ENCODE data around the gene CYP4F22. TPM values are rescaled to one million over a fixed set of nuclear protein-coding genes. Genes with fewer than 3 reads are reported as not detected.
A peak's percentile ranks its signal among the peaks of the same experiment; 100 is the strongest.
"Not testable (repeated sequence)": the region's sequence is repeated elsewhere in the genome, so short reads cannot be mapped to it uniquely, and the experiment has no call there.

CYP4F22 gene
- total RNA-seq, 2 donors from 2014 or later: 0.84 to 1.2 TPM

DNA sequence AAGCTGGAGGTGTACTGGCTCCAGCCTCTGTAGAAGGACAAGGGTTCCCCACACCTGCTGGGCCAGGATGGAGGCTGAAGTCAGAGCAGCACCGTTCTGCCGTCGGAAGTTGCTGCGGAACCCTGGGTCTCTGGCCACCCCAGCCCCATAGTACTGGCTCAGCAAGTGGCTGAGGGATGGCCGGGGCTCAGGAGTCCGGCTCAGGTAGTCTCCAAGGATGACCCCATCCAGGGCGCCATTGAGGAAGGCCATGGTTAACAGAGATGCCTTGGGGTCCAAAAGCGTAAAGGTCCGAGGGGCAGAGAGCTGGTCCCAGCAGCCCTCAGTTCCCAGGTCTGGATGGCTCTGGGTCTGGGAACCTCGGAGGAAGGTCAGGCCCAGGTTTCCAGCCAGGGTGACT lies 32.7 kb upstream of the CYP4F22 start:
- H3K4me1 Mint-ChIP-seq (ENCODE audit: low read depth): peaks cover 26% of the 10 kb centered on the region
- H3K36me3 Mint-ChIP-seq (ENCODE audit: insufficient read depth in 2 of 2): no peaks in the 10 kb centered on the region
- no peak overlapping the region for H3K27ac Mint-ChIP-seq
- ATAC-seq (replicated peaks in 1 of 2) (no peak), DNase-seq (no peak)
- no peak overlapping the region for H3K4me3 Mint-ChIP-seq
- H3K27me3 Mint-ChIP-seq (ENCODE audit: low read depth): no peaks in the 10 kb centered on the region
- H3K9me3 Mint-ChIP-seq: no peaks in the 10 kb centered on the region

DNA sequence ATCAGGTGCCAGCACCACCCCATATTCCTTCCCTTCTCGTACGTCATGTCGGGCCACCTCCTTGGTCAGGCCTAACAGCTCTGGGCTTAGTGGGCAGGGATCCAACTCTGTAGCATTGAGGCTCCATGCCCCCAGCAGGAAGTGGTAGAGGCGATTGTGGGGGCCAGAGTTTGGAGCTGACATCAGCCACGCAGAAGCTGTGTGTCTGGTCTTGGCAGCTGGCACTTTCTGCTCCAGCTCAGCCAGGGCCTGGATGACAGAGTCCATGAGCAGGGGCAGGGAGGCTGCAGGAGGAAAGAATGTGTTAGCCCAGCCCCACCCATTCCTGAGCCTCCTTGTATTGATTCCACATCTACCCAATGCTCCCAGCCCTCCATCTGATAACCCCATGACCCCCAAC lies 32.0 kb upstream of the CYP4F22 start:
- Mint-ChIP-seq H3K27ac (no peak overlapping the region), H3K4me3 (no peak overlapping the region), H3K36me3 (ENCODE audit: insufficient read depth in 2 of 2) (no peaks in the 10 kb centered on the region), H3K27me3 (ENCODE audit: low read depth) (no peaks in the 10 kb centered on the region), H3K9me3 (no peaks in the 10 kb centered on the region), H3K4me1 (ENCODE audit: low read depth) (peaks cover 26% of the 10 kb centered on the region)
- ATAC-seq (replicated peaks in 1 of 2) (no peak), DNase-seq (no peak)

DNA sequence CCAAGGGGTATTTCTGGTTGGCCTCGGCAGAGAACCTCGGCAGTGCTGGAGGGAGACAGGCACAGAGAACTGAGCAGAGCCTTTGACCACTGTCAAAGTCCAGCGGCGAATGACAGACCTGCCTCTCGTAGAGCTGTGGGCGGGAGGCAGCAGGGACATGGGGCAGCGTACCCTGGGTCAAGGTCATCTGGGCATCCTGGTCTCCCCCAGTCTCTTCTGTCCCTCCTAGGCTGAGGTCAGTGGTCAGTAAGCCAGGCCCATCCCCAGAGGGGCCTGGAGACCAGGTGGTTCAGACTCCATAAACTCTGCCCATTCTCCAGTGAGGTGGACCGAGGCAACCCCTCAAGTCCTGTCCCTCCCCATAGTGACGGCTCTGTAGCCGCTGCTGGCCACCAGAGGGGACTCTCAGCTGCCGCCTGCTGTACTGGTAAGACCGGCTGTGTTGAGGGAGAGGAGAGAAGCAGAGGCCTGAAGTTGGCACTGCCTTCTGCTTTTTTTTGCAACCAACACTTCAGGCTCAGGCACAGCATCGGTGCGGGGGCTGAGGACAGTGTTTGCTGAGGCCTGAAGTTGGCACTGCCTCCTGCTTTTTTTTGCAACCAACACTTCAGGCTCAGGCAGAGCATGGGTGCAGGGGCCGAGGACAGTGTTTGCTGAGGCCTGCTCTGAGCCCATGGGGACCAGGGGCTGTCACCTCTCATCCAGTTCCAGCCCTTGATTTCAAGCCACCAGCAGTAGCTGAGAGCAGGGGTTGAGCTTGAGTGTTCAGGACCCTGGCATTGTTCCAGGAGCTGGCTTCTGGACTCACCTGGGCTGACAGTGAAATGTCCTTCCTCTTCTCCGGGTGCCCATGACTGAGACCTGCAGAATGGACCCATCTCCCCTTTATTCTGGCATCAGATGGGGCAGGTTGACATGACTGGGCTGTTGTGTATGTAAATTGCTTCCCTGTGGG lies 28.7 kb upstream of the CYP4F22 start, which contains the start of gene PGLYRP2:
Gene PGLYRP2, minus strand, starts transcription at position 111 of the 955 bp plus-strand sequence. CDS start 130 bp downstream, outside the sequence.
- peak in 1 of 2 donors; percentile 50 for ATAC-seq (replicated peaks in 1 of 2)
- Mint-ChIP-seq H3K36me3 (ENCODE audit: insufficient read depth in 2 of 2) (no peaks in the 10 kb centered on the region), H3K9me3 (no peaks in the 10 kb centered on the region), H3K4me1 (ENCODE audit: low read depth) (peaks cover 39% of the 10 kb centered on the region), H3K27me3 (ENCODE audit: low read depth) (no peaks in the 10 kb centered on the region), H3K4me3 (no peak within 1 kb of the TSS), H3K27ac (no peak within 1 kb of the TSS)
- DNase-seq: peak in 1 of 2 donors; percentile 19

DNA sequence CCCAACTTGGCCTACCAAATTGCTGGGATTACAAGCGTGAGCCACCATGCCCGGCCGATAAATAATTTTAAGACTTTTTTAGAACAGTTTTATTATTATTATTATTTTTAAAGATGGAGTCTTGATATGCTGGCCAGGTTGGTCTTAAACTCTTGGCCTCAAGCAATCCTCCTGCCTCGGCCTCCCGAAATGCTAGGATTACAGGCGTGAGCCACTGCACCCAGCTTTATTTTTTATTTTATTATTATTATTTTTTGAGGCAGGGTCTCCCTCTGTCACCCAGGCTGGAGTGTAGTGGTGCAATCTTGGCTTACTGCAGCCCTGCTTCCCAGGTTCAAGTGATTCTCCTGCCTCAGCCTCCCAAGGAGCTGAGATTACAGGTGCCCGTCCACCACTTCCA lies 27.3 kb upstream of the CYP4F22 start:
- not testable (repeated sequence) for H3K27ac Mint-ChIP-seq; H3K4me3 Mint-ChIP-seq; H3K9me3 Mint-ChIP-seq; DNase-seq; H3K27me3 Mint-ChIP-seq (ENCODE audit: low read depth); ATAC-seq (replicated peaks in 1 of 2); H3K36me3 Mint-ChIP-seq (ENCODE audit: insufficient read depth in 2 of 2)
- H3K4me1 Mint-ChIP-seq (ENCODE audit: low read depth): peaks cover 38% of the 10 kb centered on the region

DNA sequence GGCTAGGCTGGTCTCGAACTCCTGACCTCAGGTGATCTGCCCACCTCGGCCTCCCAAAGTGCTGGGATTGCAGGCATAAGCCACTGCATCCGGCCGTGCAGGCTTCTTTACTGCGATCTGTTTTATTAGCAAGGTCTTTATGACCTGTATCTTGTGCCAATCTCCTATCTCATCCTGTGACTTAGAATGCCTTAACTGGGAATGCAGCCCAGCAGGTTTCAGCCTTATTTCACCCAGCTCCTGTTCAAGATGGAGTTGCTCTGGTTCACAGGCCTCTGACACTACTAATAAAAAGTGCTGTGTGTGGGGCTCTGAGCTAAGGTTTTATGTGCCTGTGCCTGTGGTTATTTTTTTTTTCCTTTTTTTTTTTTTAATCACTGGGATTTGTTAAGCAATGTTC lies 22.6 kb upstream of the CYP4F22 start:
- H3K27me3 Mint-ChIP-seq (ENCODE audit: low read depth); ATAC-seq (replicated peaks in 1 of 2); H3K27ac Mint-ChIP-seq; H3K4me3 Mint-ChIP-seq; H3K9me3 Mint-ChIP-seq; H3K36me3 Mint-ChIP-seq (ENCODE audit: insufficient read depth in 2 of 2); DNase-seq: not testable (repeated sequence)
- H3K4me1 Mint-ChIP-seq (ENCODE audit: low read depth): peaks cover 18% of the 10 kb centered on the region

DNA sequence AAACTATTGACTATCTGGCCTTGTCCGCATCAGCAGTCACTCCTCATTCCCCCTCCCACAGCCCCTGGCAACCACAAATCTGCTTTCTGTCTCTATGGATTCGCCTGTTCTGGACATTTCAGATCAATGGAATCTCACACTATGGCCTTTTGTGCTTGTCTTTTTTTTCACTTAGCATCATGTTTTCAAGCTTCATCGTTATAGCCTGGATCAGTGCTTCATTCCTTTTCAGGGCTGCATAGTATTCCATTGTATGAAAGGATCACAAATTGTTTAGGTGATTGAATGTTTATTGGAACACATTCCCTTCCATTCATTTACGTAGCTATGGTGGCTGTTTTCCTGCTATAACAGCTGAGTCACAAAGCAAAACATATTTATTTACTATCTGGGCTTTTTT lies 21.3 kb upstream of the CYP4F22 start:
- Mint-ChIP-seq H3K4me3 (no peak overlapping the region), H3K4me1 (ENCODE audit: low read depth) (peaks cover 18% of the 10 kb centered on the region), H3K27me3 (ENCODE audit: low read depth) (no peaks in the 10 kb centered on the region), H3K36me3 (ENCODE audit: insufficient read depth in 2 of 2) (no peaks in the 10 kb centered on the region), H3K27ac (no peak overlapping the region), H3K9me3 (peaks cover 0 to 3% of the 10 kb centered on the region in 2 donors)
- ATAC-seq (replicated peaks in 1 of 2): no peak
- no peak for DNase-seq

DNA sequence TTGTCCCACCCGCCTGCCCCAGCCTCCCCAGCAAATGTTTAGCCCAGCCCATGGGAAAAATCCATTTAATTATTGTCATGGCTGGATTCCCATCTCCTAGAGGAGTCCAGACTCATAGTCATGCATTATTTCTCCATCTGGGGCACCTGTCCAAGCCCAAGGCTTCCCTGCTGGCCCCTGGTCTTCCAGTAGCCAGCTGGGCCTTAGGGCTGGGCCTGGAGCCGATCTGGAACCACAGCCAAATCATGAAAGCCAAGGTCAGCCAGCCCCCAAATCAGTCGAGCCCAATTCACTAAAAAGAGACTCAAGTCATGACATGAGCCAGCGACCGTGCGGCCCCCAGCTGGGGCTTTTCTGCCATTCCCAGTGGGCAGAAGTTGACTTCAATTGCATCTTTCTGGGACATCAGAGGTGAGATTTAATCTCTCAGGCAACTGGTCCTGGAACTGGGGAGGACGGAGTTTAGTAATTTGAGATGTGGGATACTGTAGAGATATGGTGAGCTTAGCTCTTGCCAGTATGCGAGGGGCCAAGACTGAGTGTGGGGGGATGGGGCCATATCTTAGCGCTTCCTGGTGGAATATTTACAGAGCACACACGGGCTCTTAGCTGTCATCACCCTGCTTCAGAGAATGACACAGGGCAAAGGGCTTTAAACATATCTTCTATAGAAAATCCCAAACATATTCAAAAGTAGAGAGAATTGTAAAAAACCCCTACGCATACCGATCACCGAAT lies 19.7 kb upstream of the CYP4F22 start:
- Mint-ChIP-seq H3K27ac (no peak overlapping the region), H3K4me3 (no peak overlapping the region), H3K9me3 (peaks cover 0 to 3% of the 10 kb centered on the region in 2 donors), H3K27me3 (ENCODE audit: low read depth) (no peaks in the 10 kb centered on the region), H3K36me3 (ENCODE audit: insufficient read depth in 2 of 2) (no peaks in the 10 kb centered on the region), H3K4me1 (ENCODE audit: low read depth) (peaks cover 7% of the 10 kb centered on the region)
- no peak for DNase-seq
- ATAC-seq (replicated peaks in 1 of 2): no peak

DNA sequence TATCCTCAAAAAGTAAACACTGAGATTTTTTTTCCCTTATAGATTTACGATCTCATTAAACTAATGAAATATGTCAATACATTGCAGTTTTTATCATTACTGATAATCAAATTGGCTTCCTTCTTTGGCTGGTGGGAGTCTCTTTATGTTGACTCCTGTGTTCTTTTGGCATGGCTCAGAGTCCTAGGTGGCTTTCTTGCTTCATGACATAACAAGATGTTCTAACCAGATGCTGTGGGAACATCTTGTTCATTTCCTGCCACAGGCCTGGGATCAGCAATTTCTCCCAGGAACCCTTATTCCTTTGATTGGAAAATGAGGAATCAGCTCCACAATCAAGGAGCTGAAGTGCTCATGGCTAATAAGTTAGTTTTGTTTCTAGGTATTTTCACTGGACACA lies 13.2 kb upstream of the CYP4F22 start:
- no peak overlapping the region for H3K4me3 Mint-ChIP-seq
- H3K36me3 Mint-ChIP-seq (ENCODE audit: insufficient read depth in 2 of 2): no peaks in the 10 kb centered on the region
- no peaks in the 10 kb centered on the region for H3K9me3 Mint-ChIP-seq
- peaks cover 20% of the 10 kb centered on the region for H3K4me1 Mint-ChIP-seq (ENCODE audit: low read depth)
- no peak overlapping the region for H3K27ac Mint-ChIP-seq
- ATAC-seq (replicated peaks in 1 of 2) (no peak), DNase-seq (no peak)
- H3K27me3 Mint-ChIP-seq (ENCODE audit: low read depth): no peaks in the 10 kb centered on the region

DNA sequence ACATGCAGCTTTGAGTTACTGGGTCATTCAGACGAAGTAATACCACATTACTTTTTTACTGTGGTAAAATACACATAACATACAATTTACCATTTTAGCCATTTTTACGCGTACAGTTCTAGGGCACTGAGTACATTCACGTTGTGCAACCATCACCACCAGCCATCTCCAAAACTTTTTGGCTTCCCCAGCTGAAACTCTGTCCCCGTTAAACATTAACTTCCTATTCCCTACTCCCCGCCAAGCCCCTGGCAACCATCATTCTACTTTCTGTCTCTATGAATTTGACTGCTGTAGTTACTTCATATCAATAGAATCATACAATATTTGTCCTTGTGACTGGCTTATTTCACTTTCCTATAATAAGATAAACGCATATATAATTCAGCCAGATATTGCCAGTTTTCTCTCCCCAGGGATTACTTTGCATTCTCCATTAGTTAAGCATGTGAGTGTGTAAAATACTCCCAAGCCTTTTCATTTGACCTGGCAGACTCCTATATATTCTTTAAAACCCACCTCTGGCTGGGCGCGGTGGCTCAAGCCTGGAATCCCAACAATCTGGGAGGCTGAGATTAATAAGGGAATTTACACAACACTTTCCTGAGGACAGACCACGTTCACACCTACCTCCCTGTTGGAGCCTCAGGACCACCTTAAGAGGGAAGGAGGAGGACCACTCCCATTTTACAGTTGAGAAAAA lies 10.0 kb upstream of the CYP4F22 start:
- Mint-ChIP-seq H3K4me3 (no peak overlapping the region), H3K27ac (no peak overlapping the region), H3K9me3 (no peaks in the 10 kb centered on the region)

DNA sequence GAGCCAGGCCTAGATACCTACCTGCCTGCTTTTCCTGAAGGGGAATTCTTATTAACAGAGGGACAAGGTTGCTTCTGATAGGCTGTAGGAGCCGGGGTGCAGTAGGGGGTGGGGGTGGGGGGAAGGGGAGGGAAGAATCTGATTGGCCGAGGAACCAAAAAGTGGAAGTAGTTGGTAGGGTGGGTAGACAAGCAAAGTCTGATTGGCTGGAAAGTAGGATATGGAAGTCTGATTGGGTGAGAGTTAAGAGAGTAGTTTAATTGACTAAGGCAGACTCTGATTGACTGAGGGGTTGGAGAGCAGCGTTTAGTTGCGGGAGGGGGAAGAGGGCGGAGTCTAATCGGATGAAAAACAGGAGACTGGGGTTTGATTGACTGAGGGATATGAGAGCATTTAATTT lies 9.4 kb upstream of the CYP4F22 start:
- Mint-ChIP-seq H3K4me3 (no peak overlapping the region), H3K27me3 (ENCODE audit: low read depth) (no peaks in the 10 kb centered on the region), H3K4me1 (ENCODE audit: low read depth) (peaks cover 22% of the 10 kb centered on the region), H3K27ac (no peak overlapping the region), H3K9me3 (no peaks in the 10 kb centered on the region), H3K36me3 (ENCODE audit: insufficient read depth in 2 of 2) (no peaks in the 10 kb centered on the region)
- ATAC-seq (replicated peaks in 1 of 2): peak in 1 of 2 donors; percentile 39
- DNase-seq: no peak

More for the DNA sequence above, 10.0 kb upstream of the CYP4F22 start:
- ATAC-seq (replicated peaks in 1 of 2): no peak
- H3K4me1 Mint-ChIP-seq (ENCODE audit: low read depth): peaks cover 22% of the 10 kb centered on the region
- no peaks in the 10 kb centered on the region for H3K36me3 Mint-ChIP-seq (ENCODE audit: insufficient read depth in 2 of 2)
- no peaks in the 10 kb centered on the region for H3K27me3 Mint-ChIP-seq (ENCODE audit: low read depth)
- DNase-seq: no peak

DNA sequence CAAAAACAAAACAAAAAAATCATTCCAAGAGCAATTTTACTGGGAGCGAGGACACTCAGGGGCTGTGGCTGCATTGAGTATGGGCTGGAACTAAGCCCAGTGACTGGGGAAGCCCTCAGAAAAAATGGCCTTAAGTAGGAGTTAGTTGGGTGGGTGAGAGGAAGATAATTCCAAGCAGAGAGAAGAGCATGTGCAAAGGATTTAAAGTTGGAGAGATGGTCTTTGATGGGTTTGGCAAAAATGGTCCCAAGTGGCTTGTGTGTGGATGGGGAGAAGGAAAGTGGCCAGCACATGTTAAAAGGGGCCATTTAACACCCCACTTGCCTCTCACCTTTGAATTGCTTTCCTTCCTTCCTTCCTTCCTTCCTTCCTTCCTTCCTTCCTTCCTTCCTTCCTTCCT lies 6.7 kb upstream of the CYP4F22 start:
- H3K9me3 Mint-ChIP-seq: no peaks in the 10 kb centered on the region
- DNase-seq (no peak), ATAC-seq (replicated peaks in 1 of 2) (no peak)
- no peak overlapping the region for H3K27ac Mint-ChIP-seq
- H3K4me1 Mint-ChIP-seq (ENCODE audit: low read depth): peaks cover 22% of the 10 kb centered on the region
- no peaks in the 10 kb centered on the region for H3K36me3 Mint-ChIP-seq (ENCODE audit: insufficient read depth in 2 of 2)
- H3K4me3 Mint-ChIP-seq: no peak overlapping the region
- no peaks in the 10 kb centered on the region for H3K27me3 Mint-ChIP-seq (ENCODE audit: low read depth)

DNA sequence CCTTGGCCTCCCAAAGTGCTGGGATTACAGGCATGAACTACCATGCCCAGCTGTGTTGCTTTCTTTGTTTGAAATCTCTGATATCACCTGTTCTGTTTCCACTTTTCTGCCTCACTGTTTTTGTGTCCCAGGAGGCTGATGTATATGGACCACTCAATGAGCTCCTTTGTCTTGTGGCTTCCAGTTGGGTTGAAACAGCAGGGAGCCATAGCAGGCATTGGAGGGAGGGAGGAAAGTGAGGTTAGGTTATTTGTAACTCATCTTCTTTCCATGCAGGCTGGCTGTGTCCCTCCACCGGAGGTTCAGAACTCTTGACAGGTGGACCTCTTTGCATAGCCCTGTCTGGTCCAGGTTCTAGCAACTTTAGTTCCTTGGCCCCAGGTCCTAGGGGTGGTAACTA lies 6.1 kb upstream of the CYP4F22 start:
- Mint-ChIP-seq H3K27me3 (ENCODE audit: low read depth) (peaks cover 3% of the 10 kb centered on the region), H3K36me3 (ENCODE audit: insufficient read depth in 2 of 2) (no peaks in the 10 kb centered on the region), H3K9me3 (no peaks in the 10 kb centered on the region), H3K4me3 (no peak overlapping the region), H3K27ac (no peak overlapping the region), H3K4me1 (ENCODE audit: low read depth) (peaks cover 22% of the 10 kb centered on the region)
- no peak for DNase-seq
- no peak for ATAC-seq (replicated peaks in 1 of 2)

DNA sequence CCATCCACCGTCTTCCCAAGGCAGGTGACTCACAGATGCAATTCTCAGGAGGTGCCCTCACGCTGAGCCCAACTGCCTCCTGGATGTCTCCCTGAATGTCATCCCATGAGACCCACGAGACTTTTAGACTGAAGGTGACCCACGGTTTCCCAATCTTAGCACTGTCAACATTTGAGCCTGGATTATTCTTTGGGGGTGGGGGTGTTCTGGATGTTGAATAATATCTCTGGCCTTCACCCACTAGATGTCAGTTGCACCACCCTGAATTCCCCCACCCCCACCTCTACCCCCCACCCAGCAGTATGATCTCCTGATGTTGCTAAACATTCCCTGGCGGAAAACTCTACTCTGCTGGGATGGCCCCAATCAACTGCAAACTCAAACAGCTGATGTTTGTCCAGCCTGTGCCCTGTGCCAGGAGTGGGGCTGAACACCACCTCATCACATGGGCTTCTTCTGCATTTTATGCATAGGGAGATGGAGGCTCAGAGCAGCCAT lies 2.2 kb upstream of the CYP4F22 start:
- no peak overlapping the region for H3K4me3 Mint-ChIP-seq
- peaks cover 0 to 2% of the 10 kb centered on the region in 2 donors for H3K36me3 Mint-ChIP-seq (ENCODE audit: insufficient read depth in 2 of 2)
- peaks cover 27% of the 10 kb centered on the region for H3K27me3 Mint-ChIP-seq (ENCODE audit: low read depth)

More for the DNA sequence above, 2.2 kb upstream of the CYP4F22 start:
- no peak for ATAC-seq (replicated peaks in 1 of 2)
- DNase-seq: no peak
- H3K27ac Mint-ChIP-seq: no peak overlapping the region
- no peaks in the 10 kb centered on the region for H3K9me3 Mint-ChIP-seq
- peaks cover 14% of the 10 kb centered on the region for H3K4me1 Mint-ChIP-seq (ENCODE audit: low read depth)
